HG02759 (cell line): Measurements from ENCODE around the gene STIM1.
A peak's percentile ranks its signal among the peaks of the same experiment; 100 is the strongest.

Experiments
- ATAC-seq: cut with Tn5 transposase; IDR thresholded peaks from one replicate; pipeline ENCODE4 v1.9.1; 2021; ENCODE audit warnings: mild to moderate bottlenecking, moderate library complexity; ENCODE audit not compliant: unreplicated experiment

STIM1 gene

GRCh38 chr11:3944198-3944597 lies 88.7 kb downstream of the STIM1 start:
- ATAC-seq = no peak

- ATAC-seq = no peak
These were observed 91.1 kb downstream of the STIM1 start for GRCh38 chr11:3946455-3947017.

DNA sequence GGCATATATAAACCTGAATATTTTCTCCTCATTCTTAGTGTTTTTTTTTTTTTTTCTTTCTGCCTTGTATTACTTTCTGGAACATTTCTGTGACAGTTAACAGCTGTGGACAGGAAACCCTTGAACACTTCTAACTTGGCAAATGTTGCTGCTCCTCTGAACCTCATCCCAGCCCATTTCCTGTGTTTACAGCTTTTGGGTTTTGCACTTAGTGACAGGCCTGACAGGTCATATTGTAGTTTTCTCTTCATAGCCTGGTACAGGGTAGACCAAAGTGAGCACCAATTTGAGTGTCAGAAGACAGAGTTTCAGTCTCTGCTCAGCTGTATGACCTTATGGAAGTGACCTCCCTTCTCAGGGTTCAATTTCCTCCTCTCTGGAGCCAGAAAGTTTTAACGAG lies 91.6 kb downstream of the STIM1 start:
- ATAC-seq = peak; percentile 64

DNA sequence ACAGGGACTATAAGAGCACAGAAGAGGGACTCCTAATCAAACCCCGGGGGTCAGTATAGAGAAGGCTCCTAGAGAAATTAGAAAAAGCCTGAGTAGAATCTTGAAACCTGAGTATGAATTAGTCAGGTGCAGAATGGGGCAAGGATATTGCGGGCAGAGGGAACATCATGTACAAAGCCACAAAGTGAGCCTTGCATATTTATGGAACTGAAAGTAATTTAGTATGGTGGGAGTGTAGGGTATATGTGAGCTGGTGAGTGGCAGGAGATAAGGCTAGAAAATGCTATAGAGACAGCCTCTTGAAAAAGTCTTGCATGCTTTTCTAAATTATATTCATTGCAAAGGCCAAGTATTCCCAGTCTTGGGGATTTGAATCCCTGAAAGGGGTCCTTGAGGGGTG lies 93.7 kb downstream of the STIM1 start:
- peak; percentile 74 for ATAC-seq

- no peak for ATAC-seq
These were observed 95.7 kb downstream of the STIM1 start for GRCh38 chr11:3950996-3951660.

- ATAC-seq = no peak
These were observed 97.3 kb downstream of the STIM1 start for GRCh38 chr11:3952715-3953114.

GRCh38 chr11:3953327-3953726 lies 97.9 kb downstream of the STIM1 start:
- ATAC-seq = no peak

DNA sequence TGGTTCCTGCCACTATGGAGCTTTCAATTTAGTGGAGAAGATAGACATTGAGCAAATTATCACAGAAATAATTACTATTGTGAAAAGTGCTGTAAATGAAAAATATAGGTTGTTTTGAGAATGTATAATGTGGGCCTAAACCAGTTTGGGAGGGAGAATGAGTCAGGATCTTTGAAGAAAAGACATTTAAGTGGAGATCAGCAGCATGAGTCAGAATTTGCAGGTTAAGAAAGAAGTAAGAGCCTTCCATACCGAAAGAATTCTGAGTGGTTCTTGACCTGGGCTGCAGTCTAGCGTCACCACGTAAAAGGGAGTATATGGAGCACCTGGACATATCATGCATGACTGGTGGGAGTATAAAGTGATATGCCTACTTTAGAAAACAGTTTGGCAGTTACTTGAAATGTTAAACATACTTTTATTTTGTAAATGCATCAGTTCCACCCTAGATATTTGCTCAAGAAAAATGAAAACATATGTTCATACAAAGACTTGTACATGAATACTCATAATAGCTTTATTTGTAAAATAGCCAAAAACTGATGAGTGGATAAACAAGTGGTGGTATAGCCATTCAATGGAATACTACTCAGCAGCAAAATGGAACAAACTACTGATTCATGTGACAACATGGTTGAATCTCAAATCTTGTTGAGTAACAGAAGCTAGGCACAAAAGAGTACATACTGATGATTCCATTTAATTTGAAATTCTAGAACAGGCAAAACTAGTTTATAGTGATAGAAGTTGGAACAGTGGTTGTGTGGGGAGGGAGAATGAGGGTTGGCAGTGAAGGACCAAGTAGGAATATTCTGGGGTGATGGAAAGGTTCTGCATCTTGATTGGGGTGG lies 99.2 kb downstream of the STIM1 start:
- ATAC-seq = no peak

- ATAC-seq = no peak
These were observed 99.8 kb downstream of the STIM1 start for GRCh38 chr11:3955299-3955665.

DNA sequence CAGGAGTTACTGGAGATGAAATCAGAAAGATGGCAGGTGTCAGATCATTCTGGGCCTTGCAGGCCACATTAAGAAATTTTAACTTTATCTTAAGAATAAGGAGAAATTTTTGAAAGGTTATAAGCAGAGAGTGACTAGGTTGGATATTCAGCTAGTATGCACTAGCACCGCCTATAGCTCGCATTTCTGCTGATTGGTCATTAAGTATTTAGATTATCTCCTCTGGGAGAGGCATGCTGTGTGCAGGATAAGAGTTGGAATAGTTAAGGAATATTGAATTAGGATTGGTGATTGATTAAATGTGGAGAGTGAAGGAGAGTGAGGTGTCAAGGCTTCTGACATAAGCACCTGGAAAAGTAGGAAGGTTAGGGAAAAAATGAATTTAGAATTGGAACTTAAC lies 100.6 kb downstream of the STIM1 start:
- ATAC-seq = no peak

GRCh38 chr11:3956748-3957147 lies 101.3 kb downstream of the STIM1 start:
- ATAC-seq = no peak

DNA sequence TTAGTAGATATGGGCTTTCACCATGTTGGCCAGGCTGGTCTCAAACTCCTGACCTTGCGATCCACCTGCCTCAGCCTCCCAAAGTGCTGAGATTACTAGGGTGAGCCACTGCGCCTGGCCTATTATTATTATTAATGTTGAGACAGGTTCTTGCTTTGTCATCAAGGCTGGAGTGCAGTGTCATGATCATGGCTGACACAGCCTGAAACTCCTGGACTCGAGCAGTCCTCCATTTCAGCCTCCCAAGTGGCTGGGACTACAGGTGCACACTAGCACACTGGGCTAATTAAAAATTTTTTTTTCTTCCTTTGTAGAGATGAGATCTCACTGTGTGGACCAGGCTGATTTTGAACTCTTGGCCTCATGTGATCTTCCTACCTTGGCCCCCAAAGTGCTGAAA lies 102.0 kb downstream of the STIM1 start:
- no peak for ATAC-seq

- no peak for ATAC-seq
These were observed 102.8 kb downstream of the STIM1 start for GRCh38 chr11:3958281-3958680.

DNA sequence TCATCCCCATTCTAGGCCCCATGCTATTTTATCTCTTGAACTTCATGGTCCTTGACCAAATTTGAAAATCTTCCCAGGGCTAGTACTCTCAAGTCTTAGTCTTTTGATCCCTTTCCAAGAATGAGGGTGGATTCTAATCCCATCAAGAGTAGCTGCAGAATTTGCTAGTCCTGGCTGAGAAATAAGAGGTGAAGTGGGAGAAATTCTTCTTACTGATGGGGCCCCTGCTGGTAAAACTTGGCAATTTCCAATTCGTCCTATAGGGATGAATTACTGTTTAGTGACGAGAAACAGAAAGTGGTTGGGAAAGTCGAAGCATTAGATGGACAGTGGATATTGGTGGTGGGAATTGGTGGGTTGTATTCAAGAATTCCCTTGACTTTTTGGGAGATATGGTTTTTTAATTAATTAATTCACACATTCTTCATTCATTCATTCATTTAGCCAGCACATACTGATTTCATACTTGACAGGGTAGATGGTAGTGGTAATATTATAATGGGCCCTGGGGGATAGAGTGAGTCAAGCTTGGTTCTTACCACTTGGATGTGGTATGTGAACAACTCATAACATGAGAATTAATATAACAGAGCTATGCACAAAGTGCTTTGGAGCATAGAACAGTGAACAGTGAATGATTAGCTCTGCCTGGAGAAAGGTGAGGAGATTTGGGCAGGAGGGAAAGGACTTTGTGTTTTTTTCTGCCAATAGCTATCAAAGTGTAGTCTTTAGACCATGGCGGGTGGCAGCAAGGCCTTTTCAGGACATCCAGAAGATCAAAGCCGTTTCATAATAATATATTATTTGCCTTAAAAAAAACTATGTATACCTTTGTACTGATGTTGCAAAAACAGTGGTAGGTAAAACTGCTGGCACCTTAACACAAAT lies 103.8 kb downstream of the STIM1 start:
- peak; percentile 61 for ATAC-seq

GRCh38 chr11:3959903-3960265 lies 104.4 kb downstream of the STIM1 start:
- ATAC-seq = no peak

- no peak for ATAC-seq
These were observed 107.0 kb downstream of the STIM1 start for GRCh38 chr11:3962406-3962840.

DNA sequence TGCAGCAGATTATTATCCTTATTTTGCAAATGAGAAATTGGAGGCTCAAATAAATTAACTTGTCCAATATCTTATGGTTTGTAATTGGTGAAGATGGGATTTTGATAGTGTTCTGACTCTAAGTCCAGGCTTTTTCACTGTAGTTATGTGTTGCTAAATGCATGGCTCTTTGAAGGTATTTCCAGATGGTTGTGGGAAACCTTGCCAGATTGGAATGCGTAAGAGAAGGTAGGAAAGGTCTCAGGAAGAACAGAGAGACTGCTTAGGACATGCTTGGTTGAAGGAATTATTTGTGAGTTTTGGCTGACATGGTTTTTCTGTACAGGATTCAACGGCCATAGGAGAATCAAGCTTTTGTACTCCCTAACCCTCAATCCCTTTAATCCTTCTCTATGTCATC lies 108.6 kb downstream of the STIM1 start:
- ATAC-seq = no peak

DNA sequence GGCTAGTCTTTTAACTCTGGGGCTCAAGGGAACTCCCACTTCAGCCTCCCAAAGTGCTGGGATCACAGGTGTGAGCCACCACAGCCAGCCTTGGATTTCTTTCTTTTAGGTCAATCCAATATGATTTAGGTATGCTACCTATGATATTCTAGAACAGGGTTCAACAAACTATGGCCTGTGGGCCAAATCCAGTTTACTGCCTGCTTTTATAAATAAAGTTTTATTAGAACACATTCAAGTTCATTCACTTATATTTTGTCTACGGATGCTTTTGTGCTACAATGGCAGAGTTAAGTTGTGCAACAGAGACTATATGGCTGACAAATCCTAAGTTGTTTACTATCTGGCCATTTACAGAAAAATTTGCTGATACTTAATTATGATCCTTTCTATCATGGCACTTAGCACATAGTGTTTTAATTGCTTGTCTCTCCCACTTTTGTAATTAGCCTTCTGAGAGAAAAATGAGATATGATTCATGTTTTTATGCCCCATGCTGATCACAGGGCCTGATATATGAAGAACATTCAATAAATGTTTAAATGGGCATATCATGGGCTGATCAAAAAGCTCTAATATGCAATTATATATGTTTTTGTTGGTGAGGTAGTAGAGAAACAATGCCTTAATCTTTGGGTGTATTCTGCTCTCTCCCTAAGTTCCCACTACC lies 109.6 kb downstream of the STIM1 start:
- ATAC-seq = no peak

DNA sequence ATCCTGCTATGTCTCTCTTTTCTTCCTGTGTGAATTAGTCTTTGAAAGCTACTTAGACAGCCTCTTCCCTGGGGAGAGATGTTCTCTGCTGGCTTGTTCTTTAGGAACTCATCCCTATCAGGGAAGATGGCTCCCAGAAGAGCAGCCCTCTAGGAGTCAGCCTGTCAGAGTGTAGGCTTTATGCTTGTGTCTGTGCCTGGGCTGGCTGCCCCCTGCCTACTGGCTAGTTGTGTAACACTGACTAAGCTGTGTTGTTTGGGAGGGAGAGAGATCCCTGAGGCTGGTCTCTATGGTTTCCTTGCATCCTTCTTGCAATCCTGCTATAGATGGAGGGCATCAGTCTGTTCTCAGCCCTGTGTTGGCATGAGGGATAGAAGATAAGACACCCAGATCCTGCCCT lies 112.2 kb downstream of the STIM1 start:
- no peak for ATAC-seq

- no peak for ATAC-seq
These were observed 113.7 kb downstream of the STIM1 start for GRCh38 chr11:3969200-3969599.

DNA sequence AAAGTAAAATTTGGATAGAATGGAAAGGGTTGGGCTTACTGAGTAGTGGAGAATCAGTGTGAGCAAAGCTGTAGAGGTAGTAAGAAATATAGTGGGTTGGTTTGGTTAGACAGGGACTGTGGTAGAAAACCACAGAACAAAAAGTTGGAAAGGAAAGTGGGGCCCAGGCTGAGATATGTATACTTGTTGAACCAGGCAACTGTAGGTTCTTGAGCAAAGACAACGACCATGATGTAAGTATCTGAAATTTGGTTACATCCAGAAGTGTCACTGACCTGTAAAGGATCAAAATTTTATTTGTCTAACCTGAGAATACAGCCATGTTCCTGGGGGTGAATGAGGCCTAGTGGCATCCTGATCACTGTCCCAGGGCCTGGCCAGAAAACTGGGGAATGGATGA lies 114.1 kb downstream of the STIM1 start:
- no peak for ATAC-seq
